Mesothelial cell of epicardium (in vitro differentiated cells): Measurements from ENCODE around the gene GLRA2. TPM values are rescaled to one million over a fixed set of nuclear protein-coding genes. Genes with fewer than 3 reads are reported as not detected.

Experiments
- DNase-seq, 2 experiments: peaks; one replicate each; pipeline ENCODE4 v3.0.0; 2021; ENCODE audit warnings: low spot score in 2 of 2; ENCODE audit not compliant: unreplicated experiment in 2 of 2
- H3K27ac Mint-ChIP-seq: 2 replicates; pipeline ENCODE4 v1.8.0; 2021; ENCODE audit warnings: mixed read lengths
- H3K27me3 Mint-ChIP-seq: 2 replicates; pipeline ENCODE4 v1.8.0; 2021; ENCODE audit warnings: low read depth, mixed read lengths
- H3K36me3 Mint-ChIP-seq: 2 replicates; pipeline ENCODE4 v1.8.0; 2021; ENCODE audit warnings: mixed read lengths
- H3K4me1 Mint-ChIP-seq: 2 replicates; pipeline ENCODE4 v1.8.0; 2021; ENCODE audit warnings: mixed read lengths
- H3K4me3 Mint-ChIP-seq: 2 replicates; pipeline ENCODE4 v1.8.0; 2021; ENCODE audit warnings: mild to moderate bottlenecking, moderate library complexity, mixed read lengths
- H3K9me3 Mint-ChIP-seq: 2 replicates; pipeline ENCODE4 v1.8.0; 2021; ENCODE audit warnings: mixed read lengths
- total RNA-seq: library from RNA; stranded (reverse); gene quantifications from 3 replicates; pipeline ENCODE4 v1.2.1, GENCODE V29; 2021
- TF ChIP-seq, protein P1 (sequence below): fragments of 200-600 bp; sonication (generic); IDR thresholded peaks from one replicate; pipeline ENCODE4 v1.5.0; 2021; ENCODE audit warnings: antibody characterized with exemption; ENCODE audit not compliant: unreplicated experiment

GLRA2 gene
- total RNA-seq, 1 donor from 2014 or later = not detected

DNA sequence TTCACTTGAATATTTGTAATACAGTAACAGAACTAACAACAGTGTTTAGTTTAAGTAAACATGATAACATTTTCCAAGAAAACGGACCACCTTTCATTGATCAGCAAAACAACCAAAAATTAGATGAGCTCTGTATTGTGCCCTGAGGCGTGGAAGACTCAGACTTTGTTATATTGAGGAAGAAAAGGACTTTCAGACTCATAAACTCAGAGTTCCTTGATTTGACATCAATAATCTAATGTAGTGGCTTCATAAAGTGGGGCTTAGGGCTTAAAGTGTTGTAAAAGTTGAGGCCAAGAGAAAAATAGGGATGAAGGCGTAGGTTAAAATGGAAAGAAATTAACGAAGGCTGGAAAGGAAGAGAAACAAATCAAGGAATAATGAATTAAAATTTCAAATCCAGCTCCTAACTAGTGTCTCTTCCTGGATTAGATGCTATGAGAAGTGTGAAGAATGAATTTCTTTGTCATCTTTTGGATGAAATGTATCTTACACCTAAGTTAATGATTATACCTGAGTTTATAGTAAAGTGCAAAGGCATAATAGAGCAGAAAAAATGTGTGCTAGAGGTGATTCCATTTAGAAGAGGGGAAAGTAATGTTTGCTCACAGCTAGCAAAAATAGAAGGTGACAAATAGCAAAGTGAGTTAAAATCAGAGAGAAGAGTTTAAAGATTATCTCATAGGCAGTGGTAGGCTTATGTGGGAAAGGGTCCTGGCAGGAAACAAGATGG lies 19.8 kb upstream of the GLRA2 start:
- Mint-ChIP-seq H3K27ac (no peak overlapping the region), H3K4me1 (peaks cover 11% of the 10 kb centered on the region), H3K27me3 (no peaks in the 10 kb centered on the region), H3K36me3 (no peaks in the 10 kb centered on the region), H3K9me3 (peaks cover 37% of the 10 kb centered on the region), H3K4me3 (no peak overlapping the region)
- TF ChIP-seq, protein P1, sequence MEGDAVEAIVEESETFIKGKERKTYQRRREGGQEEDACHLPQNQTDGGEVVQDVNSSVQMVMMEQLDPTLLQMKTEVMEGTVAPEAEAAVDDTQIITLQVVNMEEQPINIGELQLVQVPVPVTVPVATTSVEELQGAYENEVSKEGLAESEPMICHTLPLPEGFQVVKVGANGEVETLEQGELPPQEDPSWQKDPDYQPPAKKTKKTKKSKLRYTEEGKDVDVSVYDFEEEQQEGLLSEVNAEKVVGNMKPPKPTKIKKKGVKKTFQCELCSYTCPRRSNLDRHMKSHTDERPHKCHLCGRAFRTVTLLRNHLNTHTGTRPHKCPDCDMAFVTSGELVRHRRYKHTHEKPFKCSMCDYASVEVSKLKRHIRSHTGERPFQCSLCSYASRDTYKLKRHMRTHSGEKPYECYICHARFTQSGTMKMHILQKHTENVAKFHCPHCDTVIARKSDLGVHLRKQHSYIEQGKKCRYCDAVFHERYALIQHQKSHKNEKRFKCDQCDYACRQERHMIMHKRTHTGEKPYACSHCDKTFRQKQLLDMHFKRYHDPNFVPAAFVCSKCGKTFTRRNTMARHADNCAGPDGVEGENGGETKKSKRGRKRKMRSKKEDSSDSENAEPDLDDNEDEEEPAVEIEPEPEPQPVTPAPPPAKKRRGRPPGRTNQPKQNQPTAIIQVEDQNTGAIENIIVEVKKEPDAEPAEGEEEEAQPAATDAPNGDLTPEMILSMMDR = no peak
- DNase-seq = no peak

DNA sequence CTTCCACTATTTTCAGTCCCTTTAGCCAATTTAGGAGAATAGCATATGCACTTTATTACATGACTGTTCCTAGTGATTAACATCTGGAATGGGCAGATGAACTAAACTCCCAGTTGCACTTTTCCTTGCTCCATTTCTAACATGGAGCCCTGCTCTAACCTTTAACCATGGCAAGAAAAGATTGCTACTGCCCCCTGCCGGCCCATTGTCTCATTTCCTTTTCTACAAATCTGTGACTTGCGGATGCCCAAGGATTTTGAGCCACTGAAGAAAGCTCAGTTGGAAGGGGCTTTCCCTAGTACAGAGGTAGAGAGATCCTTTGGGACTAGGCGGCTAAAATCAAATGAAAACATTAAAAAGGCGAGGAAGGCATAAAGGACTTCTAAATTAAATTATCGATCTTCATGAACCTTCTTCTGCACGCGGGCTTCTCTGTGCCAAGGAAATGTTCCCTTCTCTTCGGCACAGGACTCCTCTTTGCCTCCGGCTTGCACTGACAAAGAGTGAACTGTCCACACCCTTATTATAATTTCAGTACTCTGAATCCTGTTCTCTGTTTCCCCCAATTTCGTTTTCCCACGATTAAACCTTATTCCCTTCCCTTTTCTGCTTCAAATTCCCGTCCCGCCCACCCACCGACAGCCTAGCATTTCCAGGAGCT lies 577 bp upstream of the GLRA2 start:
- peak; percentile 26 to 72 for DNase-seq
- Mint-ChIP-seq H3K9me3 (peaks cover 21% of the 10 kb centered on the region), H3K27ac (no peak overlapping the region), H3K4me1 (peaks cover 2% of the 10 kb centered on the region), H3K27me3 (no peaks in the 10 kb centered on the region), H3K36me3 (no peaks in the 10 kb centered on the region), H3K4me3 (peak overlapping the region; percentile 72)
- TF ChIP-seq, protein P1 = peak; percentile 69

GRCh38 chrX:14533867-14534266 lies 4.5 kb downstream of the GLRA2 start:
- peaks cover 8% of the 10 kb centered on the region for H3K9me3 Mint-ChIP-seq
- TF ChIP-seq, protein P1 = no peak

GRCh38 chrX:14546190-14546589 lies 16.9 kb downstream of the GLRA2 start:
- Mint-ChIP-seq H3K27ac (no peak overlapping the region), H3K4me3 (no peak overlapping the region), H3K4me1 (no peaks in the 10 kb centered on the region), H3K27me3 (no peaks in the 10 kb centered on the region), H3K36me3 (no peaks in the 10 kb centered on the region), H3K9me3 (peaks cover 25% of the 10 kb centered on the region)
- DNase-seq = no peak
- TF ChIP-seq, protein P1 = no peak

More at GRCh38 chrX:14533867-14534266, 4.5 kb downstream of the GLRA2 start:
- Mint-ChIP-seq H3K4me1 (peaks cover 2% of the 10 kb centered on the region), H3K36me3 (no peaks in the 10 kb centered on the region), H3K4me3 (no peak overlapping the region), H3K27me3 (peaks cover 7% of the 10 kb centered on the region), H3K27ac (no peak overlapping the region)
- DNase-seq = no peak

- Mint-ChIP-seq H3K4me3 (no peak overlapping the region), H3K9me3 (peaks cover 26% of the 10 kb centered on the region), H3K36me3 (no peaks in the 10 kb centered on the region), H3K27me3 (no peaks in the 10 kb centered on the region), H3K27ac (no peak overlapping the region), H3K4me1 (no peaks in the 10 kb centered on the region)
- TF ChIP-seq, protein P1 = no peak
- no peak for DNase-seq
Observed at GRCh38 chrX:14554131-14554715, 24.9 kb downstream of the GLRA2 start.
